HCT116 (cell line): ENCODE measurements around the gene BCKDK.

Experiments used
- CEBPB ChIP-seq: IDR thresholded peaks from 2 replicates; pipeline ENCODE4 v1.6.1; 2012; ENCODE audit warnings: low read depth
- EZH2phosphoT487 ChIP-seq: fragments of 200-600 bp; IDR thresholded peaks from 2 replicates; pipeline ENCODE4 v1.6.1; 2018; ENCODE audit warnings: antibody characterized with exemption, borderline replicate concordance
- JUND ChIP-seq: IDR thresholded peaks from 2 replicates; pipeline ENCODE4 v1.6.1; 2012
- POLR2A ChIP-seq: IDR thresholded peaks from 2 replicates; pipeline ENCODE4 v1.7.0; 2011; ENCODE audit warnings: borderline replicate concordance; ENCODE audit not compliant: insufficient read depth, insufficient read length; ENCODE audit errors: extremely low read depth
- POLR2AphosphoS5 ChIP-seq: IDR thresholded peaks from 2 replicates; pipeline ENCODE4 v1.6.1; 2011; ENCODE audit warnings: mild to moderate bottlenecking, low read depth, low read length, moderate library complexity
- RAD21 ChIP-seq: IDR thresholded peaks from 2 replicates; pipeline ENCODE4 v1.6.1; 2012; ENCODE audit warnings: low read depth, mild to moderate bottlenecking
- SP1 ChIP-seq: IDR thresholded peaks from 2 replicates; pipeline ENCODE4 v1.6.1; 2012; ENCODE audit warnings: low read depth
- TCF7L2 ChIP-seq: IDR thresholded peaks from 2 replicates; pipeline ENCODE4 v1.7.0; 2011; ENCODE audit warnings: borderline replicate concordance, inconsistent platforms; ENCODE audit not compliant: insufficient read depth, insufficient read length; ENCODE audit errors: extremely low read depth
- ZNF274 ChIP-seq: fragments of 200-500 bp; sonication (Bioruptor generic); IDR thresholded peaks from 2 replicates; pipeline ENCODE4 v1.6.1; 2014; ENCODE audit warnings: mild to moderate bottlenecking, low read depth, low read length, inconsistent platforms
- TF ChIP-seq, protein P1 (sequence below): IDR thresholded peaks from 2 replicates; pipeline ENCODE4 v1.6.1; 2012
- TF ChIP-seq, protein P2 (sequence below), 3 experiments: fragments of 200-600 bp in 1 of 3; sonication (generic) in 1 of 3; IDR thresholded peaks in 2 of 3; conservative IDR thresholded peaks in 1 of 3; 2 replicates each; pipeline ENCODE4 v1.5.1; 2012 to 2017; ENCODE audit warnings: low read depth in 2 of 3, low read length in 2 of 3, antibody characterized with exemption in 1 of 3, borderline replicate concordance in 1 of 3, control low read depth in 1 of 3, mild to moderate bottlenecking in 1 of 3, mixed read lengths in 1 of 3, mixed run types in 1 of 3, moderate library complexity in 1 of 3; ENCODE audit not compliant: insufficient read depth in 1 of 3
- TF ChIP-seq, protein P3 (sequence below): IDR thresholded peaks from 2 replicates; pipeline ENCODE4 v1.6.1; 2012; ENCODE audit warnings: low read depth

DNA sequence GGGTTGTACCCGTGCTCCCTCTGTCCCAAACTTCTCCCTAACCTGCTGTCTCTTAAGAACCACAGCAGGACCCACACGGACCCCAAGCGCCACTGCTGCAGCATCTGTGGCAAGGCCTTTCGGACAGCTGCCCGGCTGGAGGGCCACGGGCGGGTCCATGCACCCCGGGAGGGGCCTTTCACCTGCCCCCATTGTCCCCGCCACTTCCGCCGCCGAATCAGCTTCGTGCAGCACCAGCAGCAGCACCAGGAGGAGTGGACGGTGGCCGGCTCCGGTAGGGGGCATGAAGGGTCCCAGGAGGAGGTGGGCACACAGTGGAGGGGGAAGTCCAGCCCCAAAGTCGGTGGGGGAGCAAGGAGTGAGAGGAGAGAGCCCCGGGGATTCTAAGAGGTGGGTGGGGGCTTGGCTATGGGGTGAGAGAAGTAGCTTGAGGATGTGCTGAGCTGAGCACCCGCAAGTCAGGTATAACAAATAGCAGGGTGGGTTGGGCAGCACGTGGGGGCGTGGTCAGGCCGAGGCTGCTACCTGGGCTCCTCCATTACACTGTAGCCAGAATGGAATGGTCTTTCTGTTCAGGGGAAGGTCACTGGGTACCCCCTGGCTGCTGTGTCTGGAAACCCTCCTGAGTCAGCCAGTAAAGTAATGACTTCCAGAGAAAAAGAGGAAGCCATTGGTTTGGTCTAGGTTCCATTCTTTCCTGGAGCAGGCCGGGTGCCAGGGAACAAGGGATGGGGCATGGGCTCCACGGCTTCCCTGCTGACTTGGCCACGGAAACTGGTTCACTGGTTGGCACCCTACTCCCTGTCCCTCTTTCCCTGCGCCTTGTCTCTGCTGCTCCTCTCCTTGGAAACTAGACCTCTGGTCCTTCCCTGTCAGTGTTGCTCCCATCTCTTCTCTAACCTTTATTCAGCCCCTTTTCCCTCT lies 26.5 kb upstream of the BCKDK start:
- TF ChIP-seq TCF7L2: no peak
- peak; percentile 19; the same call in 1 of the 2 replicates for TF ChIP-seq POLR2AphosphoS5
- no peak for TF ChIP-seq POLR2A
- TF ChIP-seq, protein P1, sequence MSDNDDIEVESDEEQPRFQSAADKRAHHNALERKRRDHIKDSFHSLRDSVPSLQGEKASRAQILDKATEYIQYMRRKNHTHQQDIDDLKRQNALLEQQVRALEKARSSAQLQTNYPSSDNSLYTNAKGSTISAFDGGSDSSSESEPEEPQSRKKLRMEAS: no peak
- no peak for TF ChIP-seq SP1
- TF ChIP-seq RAD21: no peak
- TF ChIP-seq, protein P2, sequence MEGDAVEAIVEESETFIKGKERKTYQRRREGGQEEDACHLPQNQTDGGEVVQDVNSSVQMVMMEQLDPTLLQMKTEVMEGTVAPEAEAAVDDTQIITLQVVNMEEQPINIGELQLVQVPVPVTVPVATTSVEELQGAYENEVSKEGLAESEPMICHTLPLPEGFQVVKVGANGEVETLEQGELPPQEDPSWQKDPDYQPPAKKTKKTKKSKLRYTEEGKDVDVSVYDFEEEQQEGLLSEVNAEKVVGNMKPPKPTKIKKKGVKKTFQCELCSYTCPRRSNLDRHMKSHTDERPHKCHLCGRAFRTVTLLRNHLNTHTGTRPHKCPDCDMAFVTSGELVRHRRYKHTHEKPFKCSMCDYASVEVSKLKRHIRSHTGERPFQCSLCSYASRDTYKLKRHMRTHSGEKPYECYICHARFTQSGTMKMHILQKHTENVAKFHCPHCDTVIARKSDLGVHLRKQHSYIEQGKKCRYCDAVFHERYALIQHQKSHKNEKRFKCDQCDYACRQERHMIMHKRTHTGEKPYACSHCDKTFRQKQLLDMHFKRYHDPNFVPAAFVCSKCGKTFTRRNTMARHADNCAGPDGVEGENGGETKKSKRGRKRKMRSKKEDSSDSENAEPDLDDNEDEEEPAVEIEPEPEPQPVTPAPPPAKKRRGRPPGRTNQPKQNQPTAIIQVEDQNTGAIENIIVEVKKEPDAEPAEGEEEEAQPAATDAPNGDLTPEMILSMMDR (IDR thresholded peaks at IDR 0.05 in 2 of 3, conservative IDR thresholded peaks at IDR 0.05 in 1 of 3; ENCODE audit: borderline replicate concordance in 1 of 3, insufficient read depth in 1 of 3, low read depth in 2 of 3, low read length in 2 of 3): no peak
- no peak for TF ChIP-seq EZH2phosphoT487
- TF ChIP-seq ZNF274: no peak
- TF ChIP-seq, protein P3, sequence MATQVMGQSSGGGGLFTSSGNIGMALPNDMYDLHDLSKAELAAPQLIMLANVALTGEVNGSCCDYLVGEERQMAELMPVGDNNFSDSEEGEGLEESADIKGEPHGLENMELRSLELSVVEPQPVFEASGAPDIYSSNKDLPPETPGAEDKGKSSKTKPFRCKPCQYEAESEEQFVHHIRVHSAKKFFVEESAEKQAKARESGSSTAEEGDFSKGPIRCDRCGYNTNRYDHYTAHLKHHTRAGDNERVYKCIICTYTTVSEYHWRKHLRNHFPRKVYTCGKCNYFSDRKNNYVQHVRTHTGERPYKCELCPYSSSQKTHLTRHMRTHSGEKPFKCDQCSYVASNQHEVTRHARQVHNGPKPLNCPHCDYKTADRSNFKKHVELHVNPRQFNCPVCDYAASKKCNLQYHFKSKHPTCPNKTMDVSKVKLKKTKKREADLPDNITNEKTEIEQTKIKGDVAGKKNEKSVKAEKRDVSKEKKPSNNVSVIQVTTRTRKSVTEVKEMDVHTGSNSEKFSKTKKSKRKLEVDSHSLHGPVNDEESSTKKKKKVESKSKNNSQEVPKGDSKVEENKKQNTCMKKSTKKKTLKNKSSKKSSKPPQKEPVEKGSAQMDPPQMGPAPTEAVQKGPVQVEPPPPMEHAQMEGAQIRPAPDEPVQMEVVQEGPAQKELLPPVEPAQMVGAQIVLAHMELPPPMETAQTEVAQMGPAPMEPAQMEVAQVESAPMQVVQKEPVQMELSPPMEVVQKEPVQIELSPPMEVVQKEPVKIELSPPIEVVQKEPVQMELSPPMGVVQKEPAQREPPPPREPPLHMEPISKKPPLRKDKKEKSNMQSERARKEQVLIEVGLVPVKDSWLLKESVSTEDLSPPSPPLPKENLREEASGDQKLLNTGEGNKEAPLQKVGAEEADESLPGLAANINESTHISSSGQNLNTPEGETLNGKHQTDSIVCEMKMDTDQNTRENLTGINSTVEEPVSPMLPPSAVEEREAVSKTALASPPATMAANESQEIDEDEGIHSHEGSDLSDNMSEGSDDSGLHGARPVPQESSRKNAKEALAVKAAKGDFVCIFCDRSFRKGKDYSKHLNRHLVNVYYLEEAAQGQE: no peak
- no peak for TF ChIP-seq CEBPB
- TF ChIP-seq JUND: no peak
